Measurements from ENCODE around the gene ETV6. TPM values are rescaled to one million over a fixed set of nuclear protein-coding genes. Genes with fewer than 3 reads are reported as not detected.

The ETV6 gene
- total RNA-seq, 1 experiment from 2014 or later = 89.1 TPM

- intact Hi-C loops (cut with micrococcal nuclease; ENCODE audit: unreplicated experiment) = no loop called here
- H3K4me3 Mint-ChIP-seq (ENCODE audit: low read depth, unreplicated experiment) = peak overlapping the region; percentile 36
- no peak for TF ChIP-seq CTCF (IDR thresholded peaks at IDR 0.05; ENCODE audit: unreplicated experiment)
- H3K36me3 Mint-ChIP-seq (ENCODE audit: insufficient read depth, unreplicated experiment) = peaks cover 30% of the 10 kb centered on the region
- DNase-seq = no peak
- H3K27me3 Mint-ChIP-seq (ENCODE audit: unreplicated experiment) = no peaks in the 10 kb centered on the region
- CTCF ChIA-PET = no interaction called here
- H3K27ac Mint-ChIP-seq (ENCODE audit: unreplicated experiment) = peak overlapping the region; percentile 48
- BruUV-seq (replicated peaks) = no TSS peak
- peaks cover 92% of the 10 kb centered on the region for H3K4me1 Mint-ChIP-seq (ENCODE audit: low read depth, unreplicated experiment)
- H3K9me3 Mint-ChIP-seq (ENCODE audit: low read depth, unreplicated experiment) = peaks cover 2% of the 10 kb centered on the region
These were observed 53.5 kb downstream of the ETV6 start for GRCh38 chr12:11702959-11703358.

GRCh38 chr12:11703378-11703777 lies 53.9 kb downstream of the ETV6 start:
- Mint-ChIP-seq H3K27ac (ENCODE audit: unreplicated experiment) (peak overlapping the region; percentile 48), H3K4me3 (ENCODE audit: low read depth, unreplicated experiment) (peak overlapping the region; percentile 36), H3K36me3 (ENCODE audit: insufficient read depth, unreplicated experiment) (peaks cover 31% of the 10 kb centered on the region), H3K9me3 (ENCODE audit: low read depth, unreplicated experiment) (peaks cover 2% of the 10 kb centered on the region), H3K4me1 (ENCODE audit: low read depth, unreplicated experiment) (peaks cover 92% of the 10 kb centered on the region), H3K27me3 (ENCODE audit: unreplicated experiment) (no peaks in the 10 kb centered on the region)
- BruUV-seq (replicated peaks) = no TSS peak
- intact Hi-C loops (cut with micrococcal nuclease; ENCODE audit: unreplicated experiment) = no loop called here
- no peak for TF ChIP-seq CTCF (IDR thresholded peaks at IDR 0.05; ENCODE audit: unreplicated experiment)
- CTCF ChIA-PET = no interaction called here
- no peak for DNase-seq

- intact Hi-C loops (cut with micrococcal nuclease; ENCODE audit: unreplicated experiment) = no loop called here
- peak overlapping the region; percentile 82 for H3K27ac Mint-ChIP-seq (ENCODE audit: unreplicated experiment)
- DNase-seq = no peak
- no peaks in the 10 kb centered on the region for H3K27me3 Mint-ChIP-seq (ENCODE audit: unreplicated experiment)
- BruUV-seq (replicated peaks) = no TSS peak
- H3K9me3 Mint-ChIP-seq (ENCODE audit: low read depth, unreplicated experiment) = peaks cover 2% of the 10 kb centered on the region
- no peak for TF ChIP-seq CTCF (IDR thresholded peaks at IDR 0.05; ENCODE audit: unreplicated experiment)
- H3K4me3 Mint-ChIP-seq (ENCODE audit: low read depth, unreplicated experiment) = no peak overlapping the region
- H3K4me1 Mint-ChIP-seq (ENCODE audit: low read depth, unreplicated experiment) = peaks cover 98% of the 10 kb centered on the region
- peaks cover 35% of the 10 kb centered on the region for H3K36me3 Mint-ChIP-seq (ENCODE audit: insufficient read depth, unreplicated experiment)
- CTCF ChIA-PET = no interaction called here
These were observed 54.6 kb downstream of the ETV6 start for GRCh38 chr12:11704089-11704488.

GRCh38 chr12:11705010-11705409 lies 55.5 kb downstream of the ETV6 start:
- H3K4me1 Mint-ChIP-seq (ENCODE audit: low read depth, unreplicated experiment) = peaks cover 94% of the 10 kb centered on the region
- TF ChIP-seq CTCF (IDR thresholded peaks at IDR 0.05; ENCODE audit: unreplicated experiment) = no peak
- H3K36me3 Mint-ChIP-seq (ENCODE audit: insufficient read depth, unreplicated experiment) = peaks cover 28% of the 10 kb centered on the region
- H3K4me3 Mint-ChIP-seq (ENCODE audit: low read depth, unreplicated experiment) = no peak overlapping the region
- H3K27me3 Mint-ChIP-seq (ENCODE audit: unreplicated experiment) = no peaks in the 10 kb centered on the region
- H3K9me3 Mint-ChIP-seq (ENCODE audit: low read depth, unreplicated experiment) = peaks cover 2% of the 10 kb centered on the region
- CTCF ChIA-PET = interaction anchor here (0.7 to 1.0 kb wide), 2 partner anchors 29 to 355 kb away, joined by 4 to 5 read pairs; no protein-coding TSS in a partner anchor
- H3K27ac Mint-ChIP-seq (ENCODE audit: unreplicated experiment) = peak overlapping the region; percentile 74
- intact Hi-C loops (cut with micrococcal nuclease; ENCODE audit: unreplicated experiment) = loop anchor here (5.0 kb wide), 3 partner anchors 42 to 123 kb away; no protein-coding TSS in a partner anchor
- peak; percentile 52 for DNase-seq
- no TSS peak for BruUV-seq (replicated peaks)

Measured in Calu3 (cell line).